Measurements from ENCODE around the gene CFAP210.

Gene CFAP210

GRCh38 chr2:169734169-169734847 is 40.1 kb upstream of the CFAP210 start:
- no peak for TF ChIP-seq CTCF (IDR thresholded peaks at IDR 0.05; ENCODE audit: low read depth, low read length, missing control alignments)
- DNase-seq (ENCODE audit: extremely low read depth, low read depth): no peak
- H3K4me3 ChIP-seq (replicated peaks; ENCODE audit: low read depth, low read length): peak overlapping the region; percentile 59

- no peak for TF ChIP-seq CTCF (IDR thresholded peaks at IDR 0.05; ENCODE audit: low read depth, low read length, missing control alignments)
- no peak for DNase-seq (ENCODE audit: extremely low read depth, low read depth)
- peak overlapping the region; percentile 59 for H3K4me3 ChIP-seq (replicated peaks; ENCODE audit: low read depth, low read length)
These were observed 38.6 kb upstream of the CFAP210 start for GRCh38 chr2:169732583-169733358.

- no peak for DNase-seq (ENCODE audit: extremely low read depth, low read depth)
- H3K4me3 ChIP-seq (replicated peaks; ENCODE audit: low read depth, low read length): no peak overlapping the region
- no peak for TF ChIP-seq CTCF (IDR thresholded peaks at IDR 0.05; ENCODE audit: low read depth, low read length, missing control alignments)
These were observed 37.9 kb upstream of the CFAP210 start for GRCh38 chr2:169732075-169732474.

- no peak for DNase-seq (ENCODE audit: extremely low read depth, low read depth)
- no peak overlapping the region for H3K4me3 ChIP-seq (replicated peaks; ENCODE audit: low read depth, low read length)
- no peak for TF ChIP-seq CTCF (IDR thresholded peaks at IDR 0.05; ENCODE audit: low read depth, low read length, missing control alignments)
These were observed 35.0 kb upstream of the CFAP210 start for GRCh38 chr2:169729274-169729605.

- H3K4me3 ChIP-seq (replicated peaks; ENCODE audit: low read depth, low read length): no peak overlapping the region
- no peak for TF ChIP-seq CTCF (IDR thresholded peaks at IDR 0.05; ENCODE audit: low read depth, low read length, missing control alignments)
- no peak for DNase-seq (ENCODE audit: extremely low read depth, low read depth)
These were observed 32.9 kb upstream of the CFAP210 start for GRCh38 chr2:169727065-169727464.

GRCh38 chr2:169721016-169721415 is 26.8 kb upstream of the CFAP210 start:
- H3K4me3 ChIP-seq (replicated peaks; ENCODE audit: low read depth, low read length): no peak overlapping the region
- no peak for DNase-seq (ENCODE audit: extremely low read depth, low read depth)
- no peak for TF ChIP-seq CTCF (IDR thresholded peaks at IDR 0.05; ENCODE audit: low read depth, low read length, missing control alignments)

Data from HFF-Myc (cell line).